ENCODE results near the gene MBLAC1.

The MBLAC1 gene

DNA sequence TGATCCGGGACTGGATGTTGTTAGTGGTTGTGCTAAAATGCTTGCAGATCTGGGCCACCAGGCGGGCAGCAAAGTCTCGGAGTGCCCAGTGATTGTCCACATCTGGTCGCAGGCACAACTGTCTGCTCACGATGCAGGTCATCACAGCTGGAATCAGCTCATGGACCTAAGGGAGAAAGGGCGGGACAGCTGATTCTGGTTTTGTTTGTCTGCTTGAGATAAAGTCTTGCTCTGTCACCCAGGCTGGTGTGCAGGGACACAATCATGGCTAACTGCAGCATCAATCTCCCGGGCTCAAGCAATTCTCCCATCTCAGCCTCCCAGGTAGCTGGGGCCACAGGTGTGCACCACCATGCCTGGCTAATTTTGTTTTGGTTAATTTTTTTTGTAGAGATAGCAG lies 15.6 kb upstream of the MBLAC1 start:
- H3K4me3 ChIP-seq (ENCODE audit: low read depth, low read length), result no peak overlapping the region
- H3K4me1 ChIP-seq (ENCODE audit: control insufficient read depth, insufficient read depth, low read length), result no peaks in the 10 kb centered on the region
- H3K9me3 ChIP-seq (ENCODE audit: control insufficient read depth, insufficient read depth, low read length), result no peaks in the 10 kb centered on the region
- no peak overlapping the region for H3K9ac ChIP-seq (ENCODE audit: low read depth, low read length)
- H3K36me3 ChIP-seq (ENCODE audit: control insufficient read depth, insufficient read depth, low read length), result peaks cover 76% of the 10 kb centered on the region
- no peaks in the 10 kb centered on the region for H3K27me3 ChIP-seq (ENCODE audit: control insufficient read depth, insufficient read depth, low read length)
- H3K27ac ChIP-seq (ENCODE audit: low read depth, low read length), result no peak overlapping the region

DNA sequence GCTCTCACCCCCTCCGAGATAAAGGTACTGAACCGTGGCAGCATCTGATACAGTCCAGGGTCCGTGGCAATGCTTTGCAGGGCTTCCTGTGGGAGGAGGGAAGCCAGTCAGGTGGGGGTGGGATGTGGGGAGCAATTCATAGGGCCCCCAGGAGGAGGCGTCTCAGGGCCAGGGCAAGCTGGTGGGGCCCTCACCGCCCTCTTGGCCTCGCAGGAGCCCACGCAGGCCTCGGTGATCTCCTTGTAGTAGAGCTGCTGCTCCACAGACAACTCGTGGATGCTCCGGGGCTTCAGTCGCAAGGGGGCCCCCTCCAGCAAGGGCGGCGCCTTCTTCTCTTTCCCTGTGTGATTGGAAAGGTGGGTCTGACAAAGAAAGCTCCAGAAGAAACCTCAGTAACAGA lies 14.9 kb upstream of the MBLAC1 start:
- no peaks in the 10 kb centered on the region for H3K9me3 ChIP-seq (ENCODE audit: control insufficient read depth, insufficient read depth, low read length)
- no peaks in the 10 kb centered on the region for H3K4me1 ChIP-seq (ENCODE audit: control insufficient read depth, insufficient read depth, low read length)
- no peaks in the 10 kb centered on the region for H3K27me3 ChIP-seq (ENCODE audit: control insufficient read depth, insufficient read depth, low read length)
- no peak overlapping the region for H3K4me3 ChIP-seq (ENCODE audit: low read depth, low read length)
- no peak overlapping the region for H3K9ac ChIP-seq (ENCODE audit: low read depth, low read length)
- no peak overlapping the region for H3K27ac ChIP-seq (ENCODE audit: low read depth, low read length)
- peaks cover 69% of the 10 kb centered on the region for H3K36me3 ChIP-seq (ENCODE audit: control insufficient read depth, insufficient read depth, low read length)

DNA sequence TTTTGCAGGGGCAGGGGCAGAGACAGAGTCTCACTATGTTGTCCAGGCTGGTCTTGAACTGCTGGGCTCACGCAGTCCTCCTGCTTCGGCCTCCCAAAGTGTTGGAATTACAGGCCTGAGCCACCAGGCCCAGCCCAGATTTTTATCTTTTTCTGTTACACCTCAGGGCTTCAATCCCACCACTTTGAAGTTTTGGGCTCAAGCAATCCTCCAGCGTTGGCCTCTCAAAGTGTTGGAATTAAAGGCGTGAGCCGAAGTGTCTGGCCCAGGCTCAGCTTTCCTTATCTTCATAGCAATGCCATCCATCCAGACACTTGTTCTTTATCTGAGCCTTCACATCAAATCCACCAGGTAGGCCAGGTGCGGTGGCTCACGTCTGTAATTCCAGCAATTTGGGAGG lies 11.7 kb upstream of the MBLAC1 start:
- no peak overlapping the region for H3K9ac ChIP-seq (ENCODE audit: low read depth, low read length)
- peaks cover 40% of the 10 kb centered on the region for H3K36me3 ChIP-seq (ENCODE audit: control insufficient read depth, insufficient read depth, low read length)
- no peak overlapping the region for H3K27ac ChIP-seq (ENCODE audit: low read depth, low read length)
- H3K27me3 ChIP-seq (ENCODE audit: control insufficient read depth, insufficient read depth, low read length), result no peaks in the 10 kb centered on the region
- no peak overlapping the region for H3K4me3 ChIP-seq (ENCODE audit: low read depth, low read length)
- H3K9me3 ChIP-seq (ENCODE audit: control insufficient read depth, insufficient read depth, low read length), result no peaks in the 10 kb centered on the region
- peaks cover under 1% of the 10 kb centered on the region; the same call in 1 of the 2 replicates for H3K4me1 ChIP-seq (ENCODE audit: control insufficient read depth, insufficient read depth, low read length)

DNA sequence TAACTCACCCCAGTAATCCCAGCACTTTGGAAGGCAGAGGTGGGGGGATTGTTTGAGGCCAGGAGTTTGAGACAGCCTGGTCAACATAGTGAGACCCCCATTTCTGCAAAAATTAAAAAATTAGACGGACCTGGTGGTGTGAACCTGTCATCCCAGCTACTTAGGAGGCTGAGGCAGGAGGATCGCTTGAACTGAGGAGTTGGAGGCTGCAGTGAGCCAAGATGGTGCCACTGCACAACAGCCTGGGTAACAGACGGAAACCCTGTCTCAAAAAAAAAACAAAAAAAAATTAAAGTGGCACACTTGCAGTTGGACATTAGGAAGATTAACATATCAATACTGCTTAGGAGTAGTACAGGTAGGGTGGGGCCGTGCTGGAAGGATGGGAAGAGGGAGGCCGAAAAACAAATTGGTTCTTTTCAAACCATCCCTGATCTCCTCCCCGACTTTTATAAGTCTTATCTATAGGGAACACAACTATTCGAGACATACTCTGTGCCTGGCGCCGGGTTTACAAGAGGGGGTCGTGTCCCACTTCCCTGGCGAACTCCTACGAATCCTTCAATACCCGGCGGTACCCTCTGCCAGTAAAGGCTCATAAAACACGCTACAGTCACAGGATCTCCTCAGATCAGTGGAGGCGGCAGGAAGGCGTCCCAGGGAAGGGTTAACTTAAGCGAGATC lies 8.2 kb upstream of the MBLAC1 start:
- Histone ChIP-seq H3K36me3 (ENCODE audit: control insufficient read depth, insufficient read depth, low read length) (peaks cover 9% of the 10 kb centered on the region), H3K4me1 (ENCODE audit: control insufficient read depth, insufficient read depth, low read length) (peaks cover 9% of the 10 kb centered on the region), H3K27ac (ENCODE audit: low read depth, low read length) (peak overlapping the region; percentile 87), H3K9ac (ENCODE audit: low read depth, low read length) (peak overlapping the region; percentile 87), H3K4me3 (ENCODE audit: low read depth, low read length) (peak overlapping the region; percentile 76), H3K9me3 (ENCODE audit: control insufficient read depth, insufficient read depth, low read length) (no peaks in the 10 kb centered on the region), H3K27me3 (ENCODE audit: control insufficient read depth, insufficient read depth, low read length) (no peaks in the 10 kb centered on the region)

DNA sequence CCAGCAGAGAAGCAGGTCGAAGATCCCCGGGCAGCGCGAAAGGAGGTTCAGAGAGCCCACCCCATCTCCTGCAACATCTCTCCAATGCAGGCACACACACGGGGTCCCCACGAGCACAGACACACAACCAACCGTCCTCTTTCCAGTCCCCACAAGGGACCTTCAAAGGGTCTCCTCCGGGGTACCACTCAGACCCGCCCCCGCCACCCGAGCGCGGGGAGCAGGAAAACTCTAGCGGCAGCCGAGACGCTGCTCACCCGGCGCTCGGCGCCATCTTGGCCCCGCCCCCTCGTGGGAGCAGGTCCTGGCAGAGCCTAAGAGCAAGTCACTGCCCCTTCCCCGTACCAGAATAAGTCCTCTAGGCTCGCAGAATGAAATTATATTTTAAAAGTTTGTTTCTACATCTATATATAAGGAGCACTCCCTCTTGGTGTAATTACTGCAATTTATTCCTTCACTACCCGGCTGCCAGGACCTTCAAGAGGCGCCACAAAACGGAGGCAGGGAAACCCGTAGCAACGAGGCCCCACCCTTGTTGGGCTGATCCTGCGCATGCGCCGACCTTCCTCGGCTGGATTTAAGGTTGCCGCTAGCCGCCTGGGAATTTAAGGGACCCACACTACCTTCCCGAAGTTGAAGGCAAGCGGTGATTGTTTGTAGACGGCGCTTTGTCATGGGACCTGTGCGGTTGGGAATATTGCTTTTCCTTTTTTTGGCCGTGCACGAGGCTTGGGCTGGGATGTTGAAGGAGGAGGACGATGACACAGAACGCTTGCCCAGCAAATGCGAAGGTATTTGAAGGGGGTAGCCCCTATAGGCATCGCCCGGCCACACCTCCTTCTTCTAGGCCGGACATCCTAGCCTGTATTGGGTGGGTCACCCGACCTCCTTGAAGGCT lies 7.4 kb upstream of the MBLAC1 start, which contains the start of the genes CNPY4 and TAF6:
Gene CNPY4, plus strand, starts transcription at position 563 of the 898 bp plus-strand sequence. Its CDS starts 111 bp downstream, at position 674.
Gene TAF6, minus strand, starts transcription at position 287 of the 898 bp plus-strand sequence. CDS start 5,149 bp downstream, outside the sequence.
- H3K4me1 ChIP-seq (ENCODE audit: control insufficient read depth, insufficient read depth, low read length), result peaks cover 9% of the 10 kb centered on the region
- peak within 1 kb of the TSS; percentile 76 for H3K4me3 ChIP-seq (ENCODE audit: low read depth, low read length)
- H3K27me3 ChIP-seq (ENCODE audit: control insufficient read depth, insufficient read depth, low read length), result no peaks in the 10 kb centered on the region
- no peaks in the 10 kb centered on the region for H3K9me3 ChIP-seq (ENCODE audit: control insufficient read depth, insufficient read depth, low read length)
- peak within 1 kb of the TSS; percentile 87 for H3K9ac ChIP-seq (ENCODE audit: low read depth, low read length)
- 0 out of 2 replicates have a peak, but pooled peaks cover 1% of the 10 kb centered on the region for H3K36me3 ChIP-seq (ENCODE audit: control insufficient read depth, insufficient read depth, low read length)
- H3K27ac ChIP-seq (ENCODE audit: low read depth, low read length), result peak within 1 kb of the TSS; percentile 87

DNA sequence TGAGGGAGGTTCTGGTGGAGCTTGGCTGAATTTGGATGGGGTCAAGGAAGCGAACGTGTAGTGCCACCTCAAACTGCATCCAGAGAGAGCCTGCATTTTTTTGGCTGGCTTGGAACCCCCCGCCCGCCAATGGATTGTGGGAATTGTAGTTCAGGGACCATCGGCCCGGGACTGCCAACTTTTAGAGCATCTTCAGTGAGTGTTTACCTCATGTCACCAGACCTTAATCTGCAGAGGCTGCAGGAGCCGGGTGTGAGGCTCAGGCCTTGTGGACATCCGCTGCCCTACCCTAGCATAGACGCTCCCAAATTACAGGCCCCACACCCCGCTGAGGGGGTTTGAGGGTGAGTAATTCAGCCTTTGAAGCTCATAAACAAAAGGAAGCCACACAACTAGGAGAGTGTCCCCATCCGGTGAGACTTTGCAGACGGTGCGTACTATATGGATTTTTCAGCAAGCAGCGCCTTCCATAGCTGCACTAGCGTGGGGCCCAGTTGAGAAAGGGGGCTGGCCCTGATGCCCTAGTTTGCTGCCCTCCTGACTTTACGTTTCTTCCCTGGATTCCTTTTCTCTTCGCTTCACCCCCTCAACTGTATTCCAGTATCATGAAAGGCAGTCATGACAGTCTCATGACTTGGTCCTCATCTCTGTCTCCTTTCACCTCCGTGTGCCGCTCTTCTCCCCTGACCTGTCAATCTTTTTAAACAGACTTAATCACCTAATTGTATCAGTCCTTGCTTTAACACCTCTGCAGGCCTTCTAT lies 6.6 kb upstream of the MBLAC1 start:
- Histone ChIP-seq H3K27ac (ENCODE audit: low read depth, low read length) (peak overlapping the region; percentile 87), H3K9me3 (ENCODE audit: control insufficient read depth, insufficient read depth, low read length) (no peaks in the 10 kb centered on the region), H3K36me3 (ENCODE audit: control insufficient read depth, insufficient read depth, low read length) (peaks cover 6% of the 10 kb centered on the region), H3K27me3 (ENCODE audit: control insufficient read depth, insufficient read depth, low read length) (no peaks in the 10 kb centered on the region), H3K9ac (ENCODE audit: low read depth, low read length) (peak overlapping the region; percentile 4; the same call in 1 of the 2 replicates), H3K4me3 (ENCODE audit: low read depth, low read length) (peak overlapping the region; percentile 76), H3K4me1 (ENCODE audit: control insufficient read depth, insufficient read depth, low read length) (peaks cover 9% of the 10 kb centered on the region)

DNA sequence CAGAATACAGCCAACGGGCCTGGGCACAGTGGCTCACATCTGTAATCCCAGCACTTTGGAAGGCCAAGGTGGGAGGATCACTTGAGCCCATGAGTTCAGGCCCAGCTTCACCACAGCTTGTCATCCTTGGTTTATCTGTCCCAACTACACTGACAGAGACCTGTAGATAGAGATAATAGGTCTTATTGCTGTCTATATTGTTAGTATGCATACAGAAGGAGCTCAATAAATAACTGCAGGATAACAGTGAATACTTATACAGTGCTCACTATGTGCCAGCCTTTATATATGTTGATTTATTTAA lies 6.1 kb upstream of the MBLAC1 start:
- H3K9me3 ChIP-seq (ENCODE audit: control insufficient read depth, insufficient read depth, low read length), result no peaks in the 10 kb centered on the region
- H3K4me1 ChIP-seq (ENCODE audit: control insufficient read depth, insufficient read depth, low read length), result peaks cover 9% of the 10 kb centered on the region
- H3K27me3 ChIP-seq (ENCODE audit: control insufficient read depth, insufficient read depth, low read length), result no peaks in the 10 kb centered on the region
- peak overlapping the region; percentile 76 for H3K4me3 ChIP-seq (ENCODE audit: low read depth, low read length)
- H3K27ac ChIP-seq (ENCODE audit: low read depth, low read length), result peak overlapping the region; percentile 87
- H3K9ac ChIP-seq (ENCODE audit: low read depth, low read length), result no peak overlapping the region
- peaks cover 9% of the 10 kb centered on the region for H3K36me3 ChIP-seq (ENCODE audit: control insufficient read depth, insufficient read depth, low read length)

DNA sequence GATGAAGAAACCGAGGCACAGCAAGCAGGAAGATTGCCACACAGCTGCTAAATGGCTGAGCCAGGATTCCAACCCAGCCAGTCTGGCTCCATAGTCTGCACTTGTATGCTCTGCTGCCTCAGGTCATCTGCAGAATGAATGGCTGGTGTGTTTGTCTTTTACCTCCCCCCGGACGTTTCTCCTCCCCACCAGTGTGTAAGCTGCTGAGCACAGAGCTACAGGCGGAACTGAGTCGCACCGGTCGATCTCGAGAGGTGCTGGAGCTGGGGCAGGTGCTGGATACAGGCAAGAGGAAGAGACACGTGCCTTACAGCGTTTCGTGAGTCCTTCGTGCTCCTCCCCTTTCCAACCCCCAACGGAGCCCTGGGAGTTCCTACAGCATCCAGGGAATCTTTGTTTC lies 4.7 kb upstream of the MBLAC1 start:
- no peaks in the 10 kb centered on the region for H3K9me3 ChIP-seq (ENCODE audit: control insufficient read depth, insufficient read depth, low read length)
- no peaks in the 10 kb centered on the region for H3K27me3 ChIP-seq (ENCODE audit: control insufficient read depth, insufficient read depth, low read length)
- H3K9ac ChIP-seq (ENCODE audit: low read depth, low read length), result no peak overlapping the region
- H3K27ac ChIP-seq (ENCODE audit: low read depth, low read length), result no peak overlapping the region
- peaks cover 9% of the 10 kb centered on the region for H3K36me3 ChIP-seq (ENCODE audit: control insufficient read depth, insufficient read depth, low read length)
- H3K4me3 ChIP-seq (ENCODE audit: low read depth, low read length), result no peak overlapping the region
- peaks cover 9% of the 10 kb centered on the region for H3K4me1 ChIP-seq (ENCODE audit: control insufficient read depth, insufficient read depth, low read length)

DNA sequence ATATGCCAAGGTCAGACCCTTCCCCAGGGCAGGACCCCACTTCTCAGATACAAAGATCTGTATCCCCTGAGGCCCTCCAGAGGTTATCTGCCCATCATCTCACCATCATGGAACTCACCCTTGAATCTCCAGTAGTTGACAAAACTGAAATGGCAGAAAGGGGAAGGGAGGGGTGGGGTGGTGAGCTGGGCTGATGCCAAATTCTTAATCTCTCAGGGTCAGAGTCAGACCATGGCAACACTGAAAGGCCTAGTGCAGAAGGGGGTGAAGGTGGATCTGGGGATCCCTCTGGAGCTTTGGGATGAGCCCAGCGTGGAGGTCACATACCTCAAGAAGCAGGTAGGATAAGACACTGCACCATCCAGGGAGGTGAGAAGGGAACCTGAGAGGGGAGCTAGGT lies 4.2 kb upstream of the MBLAC1 start:
- no peaks in the 10 kb centered on the region for H3K27me3 ChIP-seq (ENCODE audit: control insufficient read depth, insufficient read depth, low read length)
- H3K9ac ChIP-seq (ENCODE audit: low read depth, low read length), result no peak overlapping the region
- H3K4me3 ChIP-seq (ENCODE audit: low read depth, low read length), result no peak overlapping the region
- no peak overlapping the region for H3K27ac ChIP-seq (ENCODE audit: low read depth, low read length)
- H3K36me3 ChIP-seq (ENCODE audit: control insufficient read depth, insufficient read depth, low read length), result peaks cover 9% of the 10 kb centered on the region
- no peaks in the 10 kb centered on the region for H3K9me3 ChIP-seq (ENCODE audit: control insufficient read depth, insufficient read depth, low read length)
- H3K4me1 ChIP-seq (ENCODE audit: control insufficient read depth, insufficient read depth, low read length), result peaks cover 9% of the 10 kb centered on the region

DNA sequence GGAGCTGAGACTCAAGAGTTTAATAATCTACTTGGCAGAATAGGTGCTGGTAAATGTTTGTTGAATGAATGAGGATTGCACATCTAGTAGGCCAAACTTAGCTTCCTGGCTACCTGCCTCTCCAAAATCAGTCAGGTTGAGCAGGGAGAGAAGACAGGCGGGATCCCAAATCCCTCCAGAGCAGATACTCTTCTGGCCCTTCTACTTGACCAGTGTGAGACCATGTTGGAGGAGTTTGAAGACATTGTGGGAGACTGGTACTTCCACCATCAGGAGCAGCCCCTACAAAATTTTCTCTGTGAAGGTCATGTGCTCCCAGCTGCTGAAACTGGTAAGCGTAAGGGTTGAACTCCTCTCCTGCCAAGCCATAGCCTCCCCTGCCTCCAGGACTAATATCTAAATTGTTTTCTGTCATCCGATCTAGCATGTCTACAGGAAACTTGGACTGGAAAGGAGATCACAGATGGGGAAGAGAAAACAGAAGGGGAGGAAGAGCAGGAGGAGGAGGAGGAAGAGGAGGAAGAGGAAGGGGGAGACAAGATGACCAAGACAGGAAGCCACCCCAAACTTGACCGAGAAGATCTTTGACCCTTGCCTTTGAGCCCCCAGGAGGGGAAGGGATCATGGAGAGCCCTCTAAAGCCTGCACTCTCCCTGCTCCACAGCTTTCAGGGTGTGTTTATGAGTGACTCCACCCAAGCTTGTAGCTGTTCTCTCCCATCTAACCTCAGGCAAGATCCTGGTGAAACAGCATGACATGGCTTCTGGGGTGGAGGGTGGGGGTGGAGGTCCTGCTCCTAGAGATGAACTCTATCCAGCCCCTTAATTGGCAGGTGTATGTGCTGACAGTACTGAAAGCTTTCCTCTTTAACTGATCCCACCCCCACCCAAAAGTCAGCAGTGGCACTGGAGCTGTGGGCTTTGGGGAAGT lies 2.2 kb upstream of the MBLAC1 start:
- Histone ChIP-seq H3K36me3 (ENCODE audit: control insufficient read depth, insufficient read depth, low read length) (peaks cover 9% of the 10 kb centered on the region), H3K9ac (ENCODE audit: low read depth, low read length) (no peak overlapping the region), H3K4me3 (ENCODE audit: low read depth, low read length) (no peak overlapping the region), H3K4me1 (ENCODE audit: control insufficient read depth, insufficient read depth, low read length) (peaks cover 9% of the 10 kb centered on the region), H3K27me3 (ENCODE audit: control insufficient read depth, insufficient read depth, low read length) (peaks cover 13% of the 10 kb centered on the region), H3K9me3 (ENCODE audit: control insufficient read depth, insufficient read depth, low read length) (no peaks in the 10 kb centered on the region), H3K27ac (ENCODE audit: low read depth, low read length) (no peak overlapping the region)

All from HUES48 (cell line).